HG03139 (cell line): ENCODE data around the gene GNB1L.

Experiments used
- ATAC-seq: cut with Tn5 transposase; IDR thresholded peaks from one replicate; pipeline ENCODE4 v1.9.1; 2021; ENCODE audit not compliant: unreplicated experiment

Gene GNB1L

DNA sequence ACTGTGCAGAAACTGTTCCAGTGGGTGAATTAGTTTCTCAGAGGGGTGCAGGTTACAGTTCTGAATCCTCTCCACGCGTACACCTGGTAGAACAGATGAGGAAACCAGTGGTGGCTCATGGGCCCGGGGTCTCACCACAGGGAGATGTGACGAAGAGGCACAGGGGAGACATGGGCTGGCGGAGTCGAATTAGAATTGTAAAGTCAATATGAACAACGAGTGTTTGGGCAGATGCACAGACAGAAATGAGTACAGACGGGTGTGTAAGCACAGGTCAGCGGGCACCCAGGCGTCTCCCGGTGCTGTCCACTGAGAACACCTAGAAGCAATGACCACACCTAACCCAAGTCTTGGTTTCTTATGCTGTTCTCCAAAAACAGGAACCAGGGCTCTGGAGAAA is 41.8 kb downstream of the GNB1L start:
- no peak for ATAC-seq

DNA sequence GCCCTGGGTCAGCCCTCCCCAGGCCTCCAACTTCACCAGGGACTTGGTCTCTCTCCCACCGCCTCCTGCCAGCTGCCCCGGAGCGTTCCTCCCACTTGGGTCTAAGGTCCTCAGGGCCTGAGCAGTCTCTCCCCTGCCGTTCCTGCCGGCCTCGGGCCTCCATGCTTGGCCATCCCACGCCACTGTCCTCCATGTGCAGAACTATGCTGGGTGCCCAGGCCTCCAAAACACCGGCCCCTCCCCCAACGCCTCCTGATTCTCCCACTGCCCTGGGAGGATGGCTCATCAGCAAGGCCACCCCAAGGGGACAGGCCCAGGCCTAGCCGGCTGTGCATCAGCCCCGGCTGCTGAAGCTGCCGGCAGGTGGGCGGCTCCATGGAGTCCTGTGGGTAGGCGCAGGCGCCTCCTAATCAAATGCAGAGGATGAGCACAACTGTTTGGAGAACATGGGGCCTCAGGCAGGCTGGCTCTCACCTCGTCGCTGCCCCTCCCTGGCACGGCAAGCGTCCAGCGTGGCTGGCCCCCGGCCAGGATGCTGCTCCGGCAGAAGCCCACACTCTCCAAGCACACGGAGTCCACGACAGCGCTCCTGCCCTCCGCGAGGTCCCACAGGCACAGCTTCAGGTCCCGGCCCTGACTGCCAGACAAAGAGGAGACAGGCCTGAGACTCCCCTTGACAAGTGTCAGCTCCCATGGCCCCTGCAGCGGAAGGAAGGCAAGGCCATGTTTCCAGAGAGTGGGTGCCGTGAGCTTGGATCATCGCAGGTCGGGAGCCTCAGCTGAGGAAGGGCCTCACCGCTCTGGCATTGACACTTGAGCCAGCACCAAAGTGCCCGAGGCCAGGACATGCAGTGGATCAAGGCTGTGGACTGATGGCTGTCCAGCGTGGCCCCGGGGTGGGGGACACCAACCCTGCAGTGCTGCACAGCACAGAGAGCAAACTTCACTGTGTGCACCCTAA is 42.6 kb downstream of the GNB1L start:
- no peak for ATAC-seq

DNA sequence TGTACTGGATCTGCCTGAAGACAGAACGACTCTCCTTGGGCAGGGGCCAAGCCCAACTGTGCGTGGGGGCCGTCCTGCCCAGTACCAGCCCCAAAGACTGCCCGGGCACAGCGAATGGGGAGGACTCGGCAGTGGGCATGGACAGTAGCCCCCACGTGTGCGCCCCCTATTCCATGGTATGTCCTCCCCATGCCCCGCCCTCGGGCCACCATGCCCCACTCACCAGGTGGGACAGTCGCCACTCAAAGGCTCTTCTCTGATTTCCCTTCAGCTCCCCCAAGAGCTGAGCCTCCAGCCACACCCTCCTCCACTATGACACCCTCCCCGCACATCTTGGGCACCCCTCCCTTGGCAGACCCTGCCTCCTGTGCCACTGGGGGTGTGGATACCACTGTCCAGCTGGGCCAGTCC is 43.5 kb downstream of the GNB1L start:
- ATAC-seq = no peak

DNA sequence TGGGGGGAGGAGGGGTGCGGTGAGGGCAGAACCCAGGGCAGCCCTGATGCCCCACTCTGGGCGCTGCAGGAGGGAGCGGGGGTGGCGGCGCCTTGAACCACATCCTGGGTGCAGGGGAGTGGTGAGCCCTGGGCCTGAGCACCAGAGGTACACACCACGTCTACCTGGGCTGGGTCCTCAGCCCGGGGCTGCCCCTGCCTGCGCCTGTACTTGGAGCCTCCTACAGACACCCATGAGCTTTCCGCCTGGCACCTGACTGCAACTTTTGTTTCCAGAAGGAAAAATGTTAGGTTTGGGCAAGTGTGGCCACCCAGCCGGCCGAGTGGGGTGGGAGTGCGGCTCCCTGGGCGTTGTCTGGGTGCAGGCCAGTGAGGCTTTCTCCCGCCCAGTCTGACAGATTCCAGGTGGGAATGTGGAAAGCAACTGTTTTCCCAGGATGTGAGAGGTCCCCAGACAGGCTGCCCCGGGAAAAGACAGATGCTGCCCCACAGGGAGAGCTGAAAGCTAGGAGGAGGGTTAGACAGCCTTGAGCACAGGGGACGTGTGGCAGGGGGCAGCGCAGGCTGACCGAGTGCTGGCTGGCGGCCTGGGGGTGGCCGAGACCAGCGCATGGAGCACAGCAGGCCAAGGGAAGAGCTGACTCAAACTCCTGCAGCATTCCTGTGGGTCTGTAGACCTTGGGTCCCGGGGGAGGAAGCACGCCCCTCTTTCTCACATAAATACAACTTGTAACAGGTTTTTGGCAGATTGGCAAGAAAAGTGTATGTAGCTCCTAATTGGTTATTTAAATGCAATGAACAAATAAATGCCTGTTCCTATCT is 44.1 kb downstream of the GNB1L start:
- no peak for ATAC-seq

DNA sequence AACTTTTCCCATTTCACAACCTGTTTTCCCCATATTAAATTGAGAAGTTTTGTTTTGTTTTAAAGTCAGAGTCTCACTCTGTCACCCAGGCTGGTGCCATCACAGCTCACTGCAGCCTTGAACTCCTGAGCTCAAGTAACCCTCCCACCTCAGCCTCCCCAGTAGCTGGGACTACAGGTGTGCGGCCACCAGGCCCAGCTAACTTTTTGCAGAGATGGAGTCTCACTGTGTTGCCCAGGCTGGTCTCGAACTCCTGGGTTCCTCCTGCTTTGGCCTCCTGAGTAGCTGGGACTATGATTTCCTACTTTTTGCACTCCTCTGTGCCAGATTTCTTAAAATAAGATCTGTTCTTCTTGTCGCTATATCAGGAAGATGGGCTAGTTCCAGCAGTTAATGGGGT is 44.9 kb downstream of the GNB1L start:
- no peak for ATAC-seq

DNA sequence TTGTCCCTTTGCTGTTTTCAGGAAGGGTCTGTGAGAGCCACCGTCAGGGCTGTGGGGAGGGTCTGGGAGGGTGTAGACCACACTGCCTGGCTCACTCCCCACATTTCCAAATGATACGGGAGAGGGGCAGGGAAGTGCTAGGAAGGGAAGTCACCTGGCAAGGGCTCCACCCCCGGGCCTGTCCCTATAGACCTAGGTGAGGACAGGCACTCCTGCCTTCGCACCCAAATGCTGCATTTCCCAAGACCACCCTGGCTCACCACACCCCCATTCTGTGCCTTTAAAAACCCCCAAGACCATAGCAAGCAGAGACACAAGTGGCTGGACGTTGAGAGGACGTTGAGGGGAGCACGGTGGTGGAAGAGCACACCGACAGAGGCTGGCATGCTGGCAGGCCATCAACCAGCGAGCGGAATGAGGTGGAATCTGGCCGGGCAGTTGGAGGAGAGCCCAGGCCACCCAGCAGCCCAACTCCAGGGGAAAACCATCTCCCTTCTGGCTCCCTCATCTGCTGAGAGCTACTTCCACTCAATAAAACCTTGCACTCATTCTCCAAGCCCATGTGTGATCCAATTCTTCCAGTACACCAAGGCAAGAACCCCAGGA is 45.7 kb downstream of the GNB1L start:
- no peak for ATAC-seq

DNA sequence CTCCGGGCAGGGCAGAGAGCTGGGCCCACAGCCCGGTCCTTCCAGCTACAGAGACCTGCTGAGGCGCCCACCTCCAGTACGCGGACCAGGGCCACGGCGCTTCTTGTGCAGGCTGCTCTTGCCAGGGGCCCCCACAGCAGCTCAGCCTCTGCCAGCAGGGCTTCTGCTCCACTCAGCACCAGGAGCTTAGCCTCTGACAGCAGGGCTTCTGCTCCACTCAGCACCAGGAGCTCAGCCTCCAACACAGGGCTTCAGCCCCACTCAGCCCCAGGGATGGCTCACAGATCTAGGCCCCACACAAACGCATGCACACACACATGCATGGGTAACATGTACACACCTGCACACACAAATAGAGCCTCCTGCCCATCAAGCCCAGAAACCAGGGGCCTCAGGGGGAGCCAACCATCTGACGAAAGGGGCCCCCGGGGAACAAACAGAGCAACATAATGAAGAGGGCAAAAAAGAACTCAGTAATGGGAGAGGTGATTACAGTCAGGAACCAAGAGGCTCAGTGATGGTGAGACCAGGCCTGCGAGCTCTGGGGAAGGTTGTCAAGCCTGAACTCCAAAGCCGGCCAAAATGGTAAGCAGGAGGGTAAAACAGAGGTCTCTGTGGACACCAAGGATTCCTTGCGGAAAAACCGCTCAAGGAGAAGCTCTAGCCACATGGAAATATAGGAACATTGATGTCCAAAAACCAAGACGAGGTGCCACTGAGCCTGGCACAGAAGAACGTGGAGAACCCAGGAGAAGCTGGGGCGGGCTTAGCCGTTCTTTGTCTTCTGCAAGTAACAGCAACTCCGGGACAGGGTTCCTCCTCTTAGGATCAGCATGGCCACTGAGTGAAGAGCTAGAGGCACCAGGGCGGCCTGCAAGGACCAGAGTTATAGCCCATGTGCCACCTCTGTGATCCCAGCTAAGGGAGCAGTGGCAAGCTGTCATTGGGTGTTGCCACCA is 46.5 kb downstream of the GNB1L start:
- no peak for ATAC-seq

DNA sequence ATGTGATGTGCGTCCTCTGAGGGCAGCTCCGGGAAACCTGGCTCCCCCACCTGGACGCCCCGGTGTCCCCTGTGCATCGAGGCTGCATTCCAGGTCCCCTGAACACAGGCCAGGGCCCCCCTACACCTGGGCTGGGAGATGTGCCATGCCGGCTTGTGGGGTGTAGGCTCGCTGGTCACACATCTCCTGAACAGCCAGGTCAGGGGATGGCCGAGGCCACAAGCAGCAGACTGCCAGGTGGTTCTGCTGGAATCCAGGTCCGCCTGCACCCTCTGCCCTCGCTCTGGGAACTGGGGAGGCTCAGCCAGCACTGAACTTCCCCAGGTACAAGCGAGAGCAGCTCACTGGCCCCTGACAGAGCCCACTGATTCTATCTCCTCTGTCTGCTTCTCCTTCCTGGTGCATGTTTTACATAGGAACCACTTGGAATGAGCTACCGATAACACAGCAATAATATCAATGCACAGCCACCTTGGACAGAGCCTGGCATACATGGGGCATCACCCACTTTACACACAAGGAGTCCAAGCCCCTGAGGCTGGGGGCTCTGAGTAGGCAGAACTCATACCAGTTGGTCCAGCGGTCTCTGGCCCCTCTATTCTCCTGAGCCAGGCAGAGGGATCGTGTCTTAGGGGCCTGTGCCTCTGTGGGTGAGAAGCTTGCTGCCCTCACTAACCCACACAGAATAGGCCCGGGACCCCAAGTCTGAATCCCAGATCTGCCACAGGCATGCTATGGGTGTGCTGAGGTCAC is 47.3 kb downstream of the GNB1L start:
- ATAC-seq = no peak

DNA sequence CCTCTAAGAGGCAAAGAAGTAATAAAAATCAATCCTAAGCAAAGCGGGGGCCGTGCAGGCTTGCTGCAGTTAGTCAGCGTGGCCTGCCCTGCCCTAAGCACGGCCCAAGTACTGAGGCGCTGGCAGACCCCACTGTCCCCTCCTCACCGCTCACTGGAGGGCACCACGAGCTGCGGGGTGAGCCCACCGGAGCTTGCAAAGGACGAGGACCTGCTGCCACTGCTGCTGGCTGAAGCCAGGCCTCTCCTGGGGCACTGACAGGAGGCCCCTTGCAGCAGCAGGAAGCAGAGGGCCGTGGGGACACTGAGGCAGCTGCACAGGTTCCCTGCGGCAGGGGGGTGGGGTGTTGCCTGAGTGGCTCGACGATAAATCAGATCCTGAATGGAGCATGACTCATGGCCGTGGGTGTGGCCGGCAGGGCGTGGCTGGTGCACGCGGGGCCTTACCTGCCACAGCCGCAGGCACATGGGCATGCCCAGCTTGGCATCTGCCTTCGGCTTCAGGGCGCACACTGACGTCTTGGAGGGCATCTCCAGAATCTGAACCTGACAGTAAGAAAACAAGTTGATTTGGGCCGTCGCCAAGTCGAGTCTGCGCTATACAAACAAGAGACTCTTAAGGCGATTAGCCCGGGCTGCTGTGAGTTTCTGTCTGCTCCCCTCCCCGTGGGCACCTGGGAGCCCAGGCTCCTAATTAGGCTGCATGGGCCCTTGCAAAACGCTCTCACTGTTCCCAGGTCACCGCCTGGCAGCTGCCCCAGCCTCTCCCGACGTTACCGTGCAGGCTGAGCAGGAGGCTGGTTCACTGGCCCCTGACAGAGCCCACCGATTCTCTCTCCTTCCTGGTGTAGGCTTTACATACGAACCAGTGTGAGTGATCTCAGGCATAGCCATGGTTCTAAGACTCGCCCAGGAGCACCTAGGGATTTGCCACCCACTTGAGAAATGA is 48.2 kb downstream of the GNB1L start:
- ATAC-seq = no peak

DNA sequence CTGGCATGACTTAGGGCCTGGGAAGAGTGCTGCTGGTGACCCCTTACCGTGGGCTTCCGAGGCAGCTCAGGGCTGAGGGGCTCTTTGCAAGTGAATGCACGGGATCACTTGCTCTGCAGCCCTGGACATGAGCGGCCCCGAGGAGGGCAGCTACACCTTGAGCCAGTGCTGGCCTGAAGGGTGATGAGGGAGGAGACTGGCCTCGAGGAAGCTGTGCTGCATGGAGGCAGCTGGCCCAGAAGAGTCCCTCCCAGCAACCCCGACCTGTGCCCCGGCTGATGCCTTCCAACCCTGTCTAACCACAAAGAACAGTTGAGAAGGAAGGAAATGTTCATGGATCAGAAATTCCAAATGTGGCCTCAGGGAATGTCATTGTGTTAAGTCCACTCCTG is 48.9 kb downstream of the GNB1L start:
- no peak for ATAC-seq

DNA sequence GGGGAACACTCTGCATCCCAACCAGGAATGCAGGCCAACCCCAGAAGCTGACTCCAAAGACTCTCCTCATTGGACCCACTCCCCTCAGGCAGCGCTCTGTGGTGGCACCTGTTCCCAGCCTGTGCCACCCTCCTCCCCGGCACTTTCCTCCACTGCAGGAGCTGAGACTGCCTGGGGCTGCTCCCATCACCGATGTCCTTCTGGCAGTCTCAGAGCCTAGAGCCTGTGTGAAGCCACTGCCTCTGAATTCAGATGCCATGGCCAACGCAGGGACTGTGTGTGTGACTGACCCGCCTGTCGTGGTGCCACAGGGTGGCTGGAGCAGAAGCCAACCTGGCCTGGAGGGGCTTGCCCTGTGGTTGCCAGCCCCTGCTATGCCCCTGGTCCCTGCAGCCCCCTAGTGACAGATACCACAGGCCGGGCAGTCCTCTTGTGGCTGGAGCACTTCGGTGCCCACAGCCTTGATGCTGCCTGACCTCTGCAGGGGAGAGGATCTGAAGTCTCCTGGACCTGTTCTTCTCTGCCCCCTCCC is 50.9 kb downstream of the GNB1L start:
- ATAC-seq = no peak

DNA sequence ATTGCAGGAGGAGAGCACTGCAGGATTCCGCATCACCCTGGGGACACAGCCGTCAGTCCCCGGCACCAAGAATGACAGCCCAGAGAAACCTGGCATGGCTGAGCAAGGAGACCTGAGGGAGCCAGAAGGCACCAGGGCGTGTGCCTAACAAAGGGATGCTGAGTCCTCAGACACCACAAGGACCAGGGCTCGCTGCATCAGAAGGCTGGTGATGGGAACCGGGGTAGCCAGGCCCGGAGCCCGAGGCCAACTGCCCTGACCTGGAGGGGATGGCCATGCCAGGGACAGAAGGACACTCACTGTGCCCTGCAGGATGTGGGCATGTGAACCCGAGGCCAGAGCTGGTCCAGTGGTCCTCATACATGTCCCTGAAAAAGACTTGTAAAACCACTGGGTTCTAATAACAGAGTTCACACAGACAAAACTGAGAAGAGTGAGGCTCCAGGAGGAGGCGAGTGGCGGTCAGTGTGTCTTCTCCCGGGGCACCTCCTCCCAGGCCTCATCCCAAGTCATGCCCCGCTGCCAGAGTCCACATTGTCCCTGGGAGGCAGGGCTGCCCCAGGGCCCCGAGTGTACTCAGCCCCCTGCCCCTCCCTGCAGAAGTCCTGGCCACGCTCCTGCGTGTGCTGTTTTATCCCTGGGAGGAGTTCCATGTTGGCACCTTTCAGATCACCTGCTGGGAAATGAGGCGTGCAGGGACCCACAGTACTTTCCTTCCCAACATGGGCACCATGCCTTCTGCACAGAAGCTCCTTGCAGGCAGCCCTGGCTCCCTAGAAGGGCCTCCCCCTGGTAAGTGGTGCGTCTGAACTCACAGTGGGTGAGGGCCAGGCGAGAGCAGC is 51.6 kb downstream of the GNB1L start:
- no peak for ATAC-seq

DNA sequence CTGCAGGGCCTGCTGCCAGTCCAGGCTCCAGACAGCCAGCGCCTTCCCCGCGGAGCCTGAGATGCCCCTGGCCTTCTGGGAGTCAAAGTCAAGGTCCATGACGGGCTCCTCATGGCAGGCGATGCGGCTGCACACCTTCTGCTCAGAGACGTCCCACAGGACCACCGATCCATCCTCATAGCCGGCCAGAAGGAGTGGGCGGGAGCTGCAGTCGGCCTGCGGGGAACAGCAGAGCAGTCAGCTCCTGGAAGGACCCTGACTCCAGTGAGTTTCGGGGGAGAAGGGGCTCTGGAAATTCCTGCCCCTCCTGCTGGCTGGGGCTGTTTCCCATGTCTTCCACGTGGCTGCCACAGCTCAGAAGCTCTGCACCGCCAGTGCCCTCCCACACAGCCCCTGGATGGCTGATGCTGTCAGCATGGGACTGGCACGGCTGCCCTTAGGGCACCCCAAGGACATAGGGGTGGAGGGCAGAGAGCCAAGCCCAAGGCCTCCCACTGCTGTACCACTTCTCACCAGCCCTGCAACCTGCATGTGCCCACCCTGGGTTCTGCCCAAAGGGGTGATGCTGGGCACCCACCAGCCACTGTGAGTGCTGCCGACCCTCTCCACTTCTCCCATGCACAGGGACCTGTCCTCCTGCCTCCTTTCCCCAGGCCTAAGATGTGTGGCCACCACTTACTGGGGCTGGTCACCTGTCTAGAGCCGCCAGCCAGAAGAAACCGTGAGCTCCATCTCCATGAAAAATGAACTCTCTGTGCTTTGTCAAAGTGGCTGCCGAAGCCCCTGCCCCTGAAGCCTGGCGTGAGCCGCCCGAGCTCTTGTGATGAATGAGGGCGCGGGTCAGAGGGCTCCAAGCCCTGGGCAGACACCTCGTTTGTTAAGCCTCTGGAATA is 52.4 kb downstream of the GNB1L start:
- no peak for ATAC-seq

DNA sequence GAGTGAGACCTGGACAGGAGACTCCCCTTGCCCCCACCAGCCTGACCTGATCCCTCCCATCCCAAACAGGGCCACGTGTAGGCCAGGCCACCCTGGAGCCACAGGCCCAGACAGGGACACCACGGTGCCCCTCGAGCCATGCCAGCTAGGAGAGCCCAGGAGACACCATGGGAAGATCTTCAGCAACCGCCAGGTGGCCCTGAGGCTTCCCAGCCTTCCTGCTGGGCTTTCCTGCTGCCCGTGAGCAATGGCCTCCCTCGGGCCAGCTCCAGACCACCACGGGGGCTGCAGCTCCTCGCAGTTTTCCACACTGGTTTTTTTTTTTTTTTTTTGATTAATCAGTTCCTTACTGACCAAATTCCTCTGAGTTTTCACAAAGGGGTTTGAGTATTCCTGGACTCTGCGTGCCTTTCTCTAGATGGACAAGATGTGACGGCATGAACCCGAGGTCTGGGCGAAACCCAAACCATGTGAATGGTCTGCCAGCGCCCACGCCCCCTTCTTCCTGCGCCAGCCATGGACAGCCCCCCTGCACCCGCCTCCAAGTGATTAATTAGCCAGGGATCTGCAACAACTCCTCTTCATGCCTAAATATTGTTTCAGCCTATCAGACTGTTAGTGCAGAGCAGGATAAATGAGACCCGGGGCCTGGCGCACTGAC is 53.2 kb downstream of the GNB1L start:
- no peak for ATAC-seq

DNA sequence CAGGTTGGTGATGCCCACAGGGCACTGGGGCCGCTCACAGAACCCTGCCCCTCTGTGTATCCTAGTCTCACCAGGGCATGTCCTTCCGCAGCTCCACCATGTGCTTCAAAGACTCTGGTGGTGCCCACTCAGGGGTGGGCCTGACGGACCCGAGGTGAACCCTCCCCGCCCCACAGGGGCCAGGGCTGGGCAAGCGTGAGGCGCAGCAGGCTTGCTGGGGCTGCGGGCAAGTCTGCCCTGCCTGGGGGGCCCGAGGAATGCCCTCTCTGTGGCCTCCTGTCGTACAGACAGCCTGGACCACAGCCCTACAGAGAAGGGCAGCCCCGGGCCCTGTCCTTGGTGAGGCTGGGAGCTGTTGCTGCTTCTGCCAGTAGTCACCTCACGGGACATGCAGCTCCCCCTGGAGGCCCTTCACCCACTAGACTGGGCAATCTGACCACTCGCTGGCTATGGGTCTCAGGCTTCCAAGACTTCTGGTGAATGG is 53.9 kb downstream of the GNB1L start:
- no peak for ATAC-seq

DNA sequence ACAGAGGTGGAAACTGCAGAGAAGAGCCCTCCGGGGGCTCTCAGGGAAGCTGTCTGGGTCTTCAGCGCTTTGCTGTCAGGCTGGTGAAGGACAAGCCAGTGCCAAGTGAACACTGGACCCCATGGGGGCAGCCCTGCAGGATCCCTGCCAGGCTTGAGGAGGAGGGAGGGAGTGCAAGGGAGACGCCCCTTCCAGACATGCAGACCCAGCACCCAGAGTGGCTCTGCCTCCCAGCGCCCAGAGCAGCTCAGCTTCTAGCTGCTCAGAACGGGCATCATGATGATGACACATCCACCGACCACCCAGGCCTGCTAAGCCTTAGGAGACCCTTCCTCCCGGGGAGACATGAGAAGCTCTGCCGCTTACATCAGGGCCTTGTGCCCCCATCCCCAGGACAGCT is 54.4 kb downstream of the GNB1L start:
- ATAC-seq = no peak
